Activated naive CD4-positive, alpha-beta T cell treated with anti-CD3 and anti-CD28 coated beads, Interleukin-2, amount 50 U/mL, for 24 hours (primary cell): ENCODE results near the gene CELF2.

Experiments
- H3K27ac Mint-ChIP-seq: one replicate; pipeline ENCODE4 v1.8.0; 2021; ENCODE audit warnings: mild to moderate bottlenecking, mixed read lengths
- H3K27me3 Mint-ChIP-seq: one replicate; pipeline ENCODE4 v1.8.0; 2021; ENCODE audit warnings: mixed read lengths
- H3K36me3 Mint-ChIP-seq: one replicate; pipeline ENCODE4 v1.8.0; 2021; ENCODE audit warnings: mixed read lengths
- H3K4me1 Mint-ChIP-seq: one replicate; pipeline ENCODE4 v1.8.0; 2021; ENCODE audit warnings: mixed read lengths
- H3K4me3 Mint-ChIP-seq: one replicate; pipeline ENCODE4 v1.8.0; 2021; ENCODE audit warnings: mild to moderate bottlenecking, mixed read lengths
- H3K9me3 Mint-ChIP-seq: one replicate; pipeline ENCODE4 v1.8.0; 2021; ENCODE audit warnings: mixed read lengths

The CELF2 gene

GRCh38 chr10:11012421-11013295 is 5.0 kb upstream of the CELF2 start:
- Mint-ChIP-seq H3K27ac (no peak overlapping the region), H3K27me3 (peaks cover 63% of the 10 kb centered on the region), H3K4me3 (no peak overlapping the region), H3K4me1 (peaks cover 7% of the 10 kb centered on the region), H3K36me3 (no peaks in the 10 kb centered on the region), H3K9me3 (no peaks in the 10 kb centered on the region)

- Mint-ChIP-seq H3K4me3 (no peak overlapping the region), H3K27me3 (peaks cover 55% of the 10 kb centered on the region), H3K9me3 (no peaks in the 10 kb centered on the region), H3K27ac (no peak overlapping the region), H3K4me1 (peaks cover 11% of the 10 kb centered on the region), H3K36me3 (no peaks in the 10 kb centered on the region)
These were observed 3.8 kb upstream of the CELF2 start for GRCh38 chr10:11013836-11014235.

DNA sequence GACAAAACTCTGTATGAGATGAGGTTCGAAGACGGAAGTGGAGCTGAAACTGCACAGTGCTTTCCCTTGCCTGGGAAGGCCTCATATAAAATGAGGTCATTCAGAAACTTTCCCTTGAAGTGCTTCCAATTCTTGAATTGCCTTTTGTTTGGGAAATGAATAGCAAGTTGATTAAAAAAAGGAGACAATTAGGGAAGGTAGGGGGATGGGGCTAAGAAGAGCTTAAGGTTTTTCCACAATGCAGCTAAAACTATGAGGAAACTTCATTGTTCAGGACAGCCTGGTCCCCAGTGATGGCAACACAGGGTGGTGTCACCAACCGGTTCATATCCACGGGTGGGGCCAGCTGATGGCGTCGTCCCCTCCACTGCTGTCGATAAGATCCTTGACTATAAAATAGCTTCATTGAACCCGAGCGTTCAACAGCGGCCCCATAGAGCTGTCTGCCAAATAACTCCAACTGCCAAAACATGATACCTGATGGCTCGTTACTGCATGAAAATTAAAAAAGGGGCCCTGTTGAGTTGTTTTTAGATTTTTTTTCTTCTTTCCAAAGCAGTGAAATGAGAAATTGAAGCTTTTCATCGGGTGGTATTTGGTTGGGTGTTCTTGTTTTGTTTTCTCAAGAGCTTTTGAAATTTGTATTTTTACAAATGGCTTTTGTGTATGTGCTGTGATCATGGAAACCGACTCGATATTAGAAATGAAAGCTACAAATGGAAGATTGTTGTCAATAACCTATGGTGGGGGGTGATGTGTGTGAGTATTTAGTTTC is 2.8 kb upstream of the CELF2 start:
- H3K27me3 Mint-ChIP-seq: peaks cover 59% of the 10 kb centered on the region

GRCh38 chr10:11015446-11015934 is 2.2 kb upstream of the CELF2 start:
- Mint-ChIP-seq H3K27ac (no peak overlapping the region), H3K36me3 (no peaks in the 10 kb centered on the region), H3K4me3 (no peak overlapping the region), H3K27me3 (peaks cover 63% of the 10 kb centered on the region), H3K9me3 (no peaks in the 10 kb centered on the region), H3K4me1 (peaks cover 11% of the 10 kb centered on the region)

More for the DNA sequence above, 2.8 kb upstream of the CELF2 start:
- Mint-ChIP-seq H3K4me1 (peaks cover 11% of the 10 kb centered on the region), H3K4me3 (no peak overlapping the region), H3K27ac (no peak overlapping the region), H3K36me3 (no peaks in the 10 kb centered on the region), H3K9me3 (no peaks in the 10 kb centered on the region)

GRCh38 chr10:11017000-11017569 is 587 bp upstream of the CELF2 start:
- Mint-ChIP-seq H3K36me3 (no peaks in the 10 kb centered on the region), H3K4me3 (peak overlapping the region; percentile 72), H3K4me1 (peaks cover 11% of the 10 kb centered on the region), H3K27me3 (peaks cover 62% of the 10 kb centered on the region), H3K9me3 (no peaks in the 10 kb centered on the region), H3K27ac (peak overlapping the region; percentile 35)

GRCh38 chr10:11018432-11018841 is 765 bp downstream of the CELF2 start:
- Mint-ChIP-seq H3K27ac (no peak overlapping the region), H3K36me3 (no peaks in the 10 kb centered on the region), H3K9me3 (no peaks in the 10 kb centered on the region), H3K4me1 (peaks cover 11% of the 10 kb centered on the region), H3K27me3 (peaks cover 63% of the 10 kb centered on the region), H3K4me3 (peak overlapping the region; percentile 85)

DNA sequence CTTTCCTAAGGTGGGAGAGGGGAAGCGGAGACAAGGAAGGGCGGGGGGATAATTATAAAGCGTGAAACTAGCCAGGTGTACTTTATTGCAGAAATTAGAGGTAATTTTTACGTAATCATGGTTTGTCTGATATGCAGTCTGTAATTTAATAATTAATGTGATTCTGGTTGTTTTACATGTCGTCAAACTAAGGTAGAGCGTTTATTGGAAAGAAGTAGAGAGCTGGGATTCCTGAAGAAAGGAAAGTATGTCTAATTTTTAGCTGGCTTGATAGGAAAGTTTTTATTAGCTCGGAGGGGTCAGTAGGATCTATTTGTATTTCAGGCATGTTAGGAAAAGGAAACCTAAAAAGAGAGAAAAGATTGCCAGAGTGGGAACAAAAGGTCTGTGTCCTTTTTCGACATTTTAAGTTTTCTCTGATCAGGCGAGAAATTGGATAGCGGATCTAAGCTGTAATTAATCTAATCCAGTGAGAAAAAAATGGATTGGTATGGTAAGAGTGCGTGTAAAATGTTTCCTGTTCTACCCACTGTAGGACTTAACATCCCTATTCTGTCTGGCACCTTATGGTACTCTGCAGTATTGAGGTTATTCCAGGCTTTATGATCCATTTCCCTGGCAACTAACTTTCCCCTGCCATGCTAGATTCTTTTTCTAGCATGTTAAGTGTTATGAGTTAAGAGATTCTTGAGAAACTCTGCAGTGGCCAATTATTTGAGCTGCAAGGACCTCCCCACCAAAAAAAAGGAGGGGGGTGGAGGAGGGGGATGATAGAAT is 1.4 kb downstream of the CELF2 start:
- Mint-ChIP-seq H3K27ac (no peak overlapping the region), H3K4me1 (peaks cover 11% of the 10 kb centered on the region), H3K27me3 (peaks cover 61% of the 10 kb centered on the region), H3K4me3 (peak overlapping the region; percentile 85), H3K36me3 (no peaks in the 10 kb centered on the region), H3K9me3 (no peaks in the 10 kb centered on the region)

DNA sequence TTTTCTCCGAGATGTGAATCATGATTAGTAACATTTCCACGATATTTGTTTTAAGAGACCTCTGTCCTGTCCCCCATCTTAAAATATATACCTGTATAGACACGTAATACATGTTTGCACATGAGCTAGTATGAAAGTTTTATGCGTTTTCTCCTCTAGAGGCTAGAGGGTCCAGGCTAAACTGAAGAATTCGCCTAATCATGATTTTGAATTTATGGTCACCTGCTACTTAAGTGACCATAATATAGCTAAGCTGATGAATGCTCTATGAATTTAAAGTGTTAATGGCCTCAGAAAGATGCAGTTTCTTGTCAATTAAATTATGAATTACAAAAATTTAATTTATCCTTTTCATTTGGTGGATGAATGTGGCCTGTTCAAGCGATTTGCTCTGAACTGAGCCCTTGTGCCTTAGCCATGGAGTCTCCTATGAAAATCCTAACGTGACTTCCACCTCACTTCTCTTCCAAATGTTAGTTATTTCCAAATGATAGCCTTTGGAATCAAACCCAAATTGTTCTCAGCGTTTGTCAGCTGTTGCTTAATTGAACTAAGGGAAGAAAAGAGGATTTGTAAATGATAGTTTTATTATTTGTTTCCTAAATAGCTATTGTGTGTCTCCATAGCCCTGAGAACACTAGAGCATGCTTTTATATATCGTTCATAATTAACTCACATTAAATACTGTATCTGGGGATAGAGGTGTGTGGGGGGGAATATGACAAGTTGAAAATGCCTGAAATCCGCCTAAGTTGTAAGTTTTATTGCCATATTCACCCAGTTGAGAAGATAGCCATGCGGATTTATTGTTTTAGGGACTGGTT is 2.3 kb downstream of the CELF2 start:
- peak overlapping the region; percentile 85 for H3K4me3 Mint-ChIP-seq
- peaks cover 11% of the 10 kb centered on the region for H3K4me1 Mint-ChIP-seq
- H3K27me3 Mint-ChIP-seq: peaks cover 54% of the 10 kb centered on the region
- no peak overlapping the region for H3K27ac Mint-ChIP-seq
- no peaks in the 10 kb centered on the region for H3K36me3 Mint-ChIP-seq
- no peaks in the 10 kb centered on the region for H3K9me3 Mint-ChIP-seq

DNA sequence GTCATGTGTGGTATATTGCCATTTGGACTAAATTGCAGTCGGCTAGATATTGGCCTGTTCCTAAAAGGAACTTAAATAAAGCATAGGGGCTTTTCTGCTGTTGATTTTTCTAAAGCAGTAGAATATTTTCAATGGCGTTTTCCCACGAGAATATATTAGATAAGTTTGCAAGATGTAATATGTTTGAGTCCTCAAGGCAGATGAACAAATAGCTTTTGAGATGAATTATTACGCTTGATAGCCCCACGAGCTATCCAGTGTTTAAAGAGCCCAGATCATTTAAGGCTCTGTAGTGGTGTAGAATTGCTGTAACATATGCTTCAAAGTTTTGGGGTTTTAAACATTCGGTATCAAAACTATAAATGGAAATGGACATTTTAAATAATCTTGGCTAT is 2.9 kb downstream of the CELF2 start:
- no peak overlapping the region for H3K27ac Mint-ChIP-seq
- peaks cover 11% of the 10 kb centered on the region for H3K4me1 Mint-ChIP-seq
- no peaks in the 10 kb centered on the region for H3K36me3 Mint-ChIP-seq
- no peak overlapping the region for H3K4me3 Mint-ChIP-seq
- peaks cover 49% of the 10 kb centered on the region for H3K27me3 Mint-ChIP-seq
- H3K9me3 Mint-ChIP-seq: no peaks in the 10 kb centered on the region

DNA sequence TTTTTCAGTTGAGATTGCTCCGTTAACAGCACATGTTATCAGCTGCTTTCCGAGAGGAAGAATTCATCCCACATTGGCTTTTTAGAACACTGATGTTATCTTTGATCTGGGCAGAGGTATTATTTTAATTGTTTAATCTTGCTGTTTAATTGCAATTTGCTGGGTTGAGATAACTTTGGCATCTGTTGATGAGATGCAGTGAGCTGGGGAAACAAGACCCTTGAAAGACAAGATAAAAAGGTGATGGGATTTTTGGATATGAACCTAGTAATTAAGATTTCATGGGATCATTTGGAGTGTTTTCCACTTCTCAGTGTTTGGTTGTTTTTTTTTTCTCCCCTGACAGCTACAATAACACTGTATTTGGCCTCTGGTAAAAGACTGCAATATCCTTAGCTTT is 4.5 kb downstream of the CELF2 start:
- Mint-ChIP-seq H3K9me3 (no peaks in the 10 kb centered on the region), H3K27me3 (peaks cover 37% of the 10 kb centered on the region), H3K36me3 (no peaks in the 10 kb centered on the region), H3K4me3 (no peak overlapping the region), H3K27ac (no peak overlapping the region), H3K4me1 (peaks cover 9% of the 10 kb centered on the region)

DNA sequence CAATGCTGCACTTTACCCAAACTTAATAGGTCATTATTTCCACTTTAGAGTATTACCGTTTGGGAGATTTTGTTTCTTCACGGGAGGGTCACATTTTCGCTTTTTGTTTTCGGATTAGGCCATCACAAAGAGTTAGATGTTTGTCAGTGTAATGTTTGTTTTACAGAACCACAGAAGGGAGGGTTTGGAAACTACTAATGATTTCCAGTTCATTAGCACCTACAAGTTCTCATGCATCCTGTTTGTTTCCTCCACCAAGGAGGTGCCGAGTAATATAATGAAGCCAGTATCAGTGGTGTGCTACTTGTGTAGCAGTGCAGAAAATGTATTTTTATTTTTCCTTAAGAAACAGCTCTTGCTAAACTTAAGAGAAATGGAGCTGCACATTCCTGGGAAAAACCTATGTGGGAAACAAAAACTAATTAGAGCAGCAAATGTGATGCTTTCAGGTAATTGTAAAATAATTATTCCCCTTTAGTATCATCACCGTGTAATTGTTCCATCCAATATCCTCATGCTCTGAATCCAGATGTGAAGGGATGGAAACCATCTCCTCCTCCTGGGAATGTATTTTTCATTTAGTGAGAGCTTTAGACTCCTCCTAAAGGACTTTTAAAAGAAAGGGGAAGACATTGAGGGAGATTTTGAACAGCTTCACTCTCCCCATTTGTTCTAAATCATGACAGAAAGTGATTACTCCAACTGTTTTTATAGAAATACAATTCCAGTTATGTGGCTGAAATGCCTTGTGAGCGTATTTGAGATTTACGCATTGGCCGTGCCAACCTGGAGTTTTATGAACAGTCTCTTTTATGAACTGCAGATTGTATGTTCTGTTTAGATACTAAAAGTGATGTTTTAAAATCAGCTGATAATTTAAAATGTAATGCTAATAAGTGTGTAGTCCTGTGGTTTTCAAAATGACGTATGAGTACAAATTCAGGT is 5.6 kb downstream of the CELF2 start:
- no peaks in the 10 kb centered on the region for H3K36me3 Mint-ChIP-seq
- no peak overlapping the region for H3K27ac Mint-ChIP-seq
- H3K27me3 Mint-ChIP-seq: peaks cover 35% of the 10 kb centered on the region
- no peak overlapping the region for H3K4me3 Mint-ChIP-seq
- H3K9me3 Mint-ChIP-seq: no peaks in the 10 kb centered on the region
- peaks cover 7% of the 10 kb centered on the region for H3K4me1 Mint-ChIP-seq

DNA sequence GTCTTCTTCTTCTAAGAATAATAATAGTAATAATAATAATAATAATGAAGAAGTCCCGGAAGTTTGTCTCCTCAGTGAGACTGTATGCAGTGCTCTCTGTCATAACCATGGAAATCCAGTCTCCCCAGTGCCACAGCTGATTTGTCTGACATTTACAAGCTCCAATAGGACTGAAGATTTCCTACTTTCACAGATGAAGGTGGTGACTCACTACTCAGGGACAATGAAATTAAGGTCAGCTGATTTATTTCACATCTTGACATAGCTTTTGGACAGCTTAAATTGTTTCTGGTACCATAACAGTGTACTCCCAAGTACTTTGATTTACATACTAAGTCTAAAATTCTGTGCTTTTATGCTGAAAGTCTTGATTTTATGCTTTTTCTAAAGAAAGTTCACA is 6.9 kb downstream of the CELF2 start:
- no peak overlapping the region for H3K4me3 Mint-ChIP-seq
- no peaks in the 10 kb centered on the region for H3K4me1 Mint-ChIP-seq
- peaks cover 27% of the 10 kb centered on the region for H3K27me3 Mint-ChIP-seq
- H3K27ac Mint-ChIP-seq: no peak overlapping the region
- no peaks in the 10 kb centered on the region for H3K36me3 Mint-ChIP-seq
- no peaks in the 10 kb centered on the region for H3K9me3 Mint-ChIP-seq

- no peaks in the 10 kb centered on the region for H3K36me3 Mint-ChIP-seq
- H3K27ac Mint-ChIP-seq: no peak overlapping the region
- no peaks in the 10 kb centered on the region for H3K9me3 Mint-ChIP-seq
- H3K4me1 Mint-ChIP-seq: no peaks in the 10 kb centered on the region
- H3K4me3 Mint-ChIP-seq: no peak overlapping the region
- H3K27me3 Mint-ChIP-seq: peaks cover 18% of the 10 kb centered on the region
These were observed 8.3 kb downstream of the CELF2 start for GRCh38 chr10:11025978-11026377.

DNA sequence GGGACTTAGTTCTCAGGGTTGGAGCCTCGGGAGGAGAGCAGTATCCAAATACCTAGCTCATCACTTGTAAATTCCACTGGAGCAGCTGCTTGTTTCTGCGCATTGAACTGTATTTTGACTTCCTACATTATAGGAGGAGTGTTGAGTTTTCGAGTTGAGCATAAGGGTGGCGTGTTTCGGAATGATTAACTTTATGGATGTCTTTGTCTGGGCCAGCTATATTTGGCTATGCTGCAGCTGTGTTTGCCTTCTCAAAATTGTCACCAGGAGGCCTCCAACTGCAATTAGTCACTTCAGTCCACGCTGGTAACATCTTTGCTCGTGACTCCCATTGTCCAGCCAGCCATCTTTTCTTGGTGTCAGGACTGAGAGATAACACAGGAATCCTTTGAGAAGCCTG is 9.1 kb downstream of the CELF2 start:
- peaks cover 12% of the 10 kb centered on the region for H3K27me3 Mint-ChIP-seq
- no peaks in the 10 kb centered on the region for H3K36me3 Mint-ChIP-seq
- no peaks in the 10 kb centered on the region for H3K9me3 Mint-ChIP-seq
- H3K27ac Mint-ChIP-seq: no peak overlapping the region
- H3K4me1 Mint-ChIP-seq: no peaks in the 10 kb centered on the region
- H3K4me3 Mint-ChIP-seq: no peak overlapping the region
